Mesenchymal stem cell (in vitro differentiated cells and primary cell): ENCODE data around the gene EPS15.
"Not testable (repeated sequence)": the region's sequence is repeated elsewhere in the genome, so short reads cannot be mapped to it uniquely, and the experiment has no call there.

Experiments used
- DNase-seq: peaks from one replicate; pipeline ENCODE4 v3.0.0-alpha.2; 2013
- H2AFZ ChIP-seq: one replicate; pipeline ENCODE4 v1.6.1; 2013; ENCODE audit warnings: low read depth, mild to moderate bottlenecking, control low read depth, inconsistent platforms, low read length, moderate library complexity
- H2AK5ac ChIP-seq: 2 replicates; pipeline ENCODE4 v1.6.1; 2013; ENCODE audit warnings: low read length, moderate library complexity, mild to moderate bottlenecking, inconsistent platforms; ENCODE audit not compliant: severe bottlenecking
- H2BK120ac ChIP-seq: one replicate; pipeline ENCODE4 v1.6.1; 2013; ENCODE audit warnings: low read depth, mild to moderate bottlenecking, inconsistent platforms, low read length, moderate library complexity
- H2BK12ac ChIP-seq, 2 experiments: one replicate each; pipeline ENCODE4 v1.6.1; 2013; ENCODE audit warnings: inconsistent platforms in 2 of 2, low read length in 2 of 2, mild to moderate bottlenecking in 2 of 2, moderate library complexity in 2 of 2, control low read depth in 1 of 2
- H2BK15ac ChIP-seq: one replicate; pipeline ENCODE4 v1.6.1; 2013; ENCODE audit warnings: mild to moderate bottlenecking, low read depth, inconsistent platforms; ENCODE audit not compliant: poor library complexity, severe bottlenecking
- H2BK5ac ChIP-seq: 2 replicates; pipeline ENCODE4 v1.6.1; 2013; ENCODE audit warnings: low read depth, mild to moderate bottlenecking, low read length, control low read depth, inconsistent platforms; ENCODE audit not compliant: poor library complexity, severe bottlenecking
- H3K14ac ChIP-seq, 2 experiments: one replicate each; pipeline ENCODE4 v1.6.1; 2013; ENCODE audit warnings: inconsistent platforms in 2 of 2, low read length in 2 of 2, control low read depth in 1 of 2, mild to moderate bottlenecking in 1 of 2, moderate library complexity in 1 of 2
- H3K18ac ChIP-seq, 2 experiments: one replicate each; pipeline ENCODE4 v1.6.1; 2013; ENCODE audit warnings: inconsistent platforms in 2 of 2, low read length in 2 of 2, control low read depth in 1 of 2, low read depth in 1 of 2, mild to moderate bottlenecking in 1 of 2
- H3K23ac ChIP-seq, 2 experiments: one replicate each; pipeline ENCODE4 v1.6.1; 2013; ENCODE audit warnings: inconsistent platforms in 2 of 2, low read length in 2 of 2, mild to moderate bottlenecking in 2 of 2, moderate library complexity in 2 of 2, control low read depth in 1 of 2
- H3K27ac ChIP-seq: 2 replicates; pipeline ENCODE4 v1.5.1; 2013; ENCODE audit warnings: mild to moderate bottlenecking, moderate library complexity, low read length, control low read depth, inconsistent platforms; ENCODE audit not compliant: poor library complexity, severe bottlenecking
- H3K27me3 ChIP-seq, 2 experiments: 2 replicates each; pipeline versions ENCODE4 v1.6.1 to v1.7.0; 2013; ENCODE audit warnings: low read length in 2 of 2, mild to moderate bottlenecking in 2 of 2, moderate library complexity in 2 of 2, control low read depth in 1 of 2, inconsistent platforms in 1 of 2; ENCODE audit not compliant: control insufficient read depth in 1 of 2, insufficient read depth in 1 of 2
- H3K36me3 ChIP-seq, 2 experiments: 2 replicates each; pipeline versions ENCODE4 v1.6.1 to v1.7.0; 2013; ENCODE audit warnings: low read length in 2 of 2, control low read depth in 1 of 2, inconsistent platforms in 1 of 2, low read depth in 1 of 2, mild to moderate bottlenecking in 1 of 2; ENCODE audit not compliant: insufficient read depth in 2 of 2, control insufficient read depth in 1 of 2
- H3K4ac ChIP-seq, 2 experiments: one replicate each; pipeline ENCODE4 v1.6.1; 2013; ENCODE audit warnings: inconsistent platforms in 2 of 2, low read length in 2 of 2, mild to moderate bottlenecking in 2 of 2, moderate library complexity in 2 of 2, control low read depth in 1 of 2, low read depth in 1 of 2
- H3K4me1 ChIP-seq: 2 replicates; pipeline ENCODE4 v1.6.1; 2013; ENCODE audit warnings: low read depth, low read length, control low read depth; ENCODE audit not compliant: control insufficient read depth, insufficient read depth
- H3K4me2 ChIP-seq: 2 replicates; pipeline ENCODE4 v1.6.1; 2013; ENCODE audit warnings: low read length, mild to moderate bottlenecking, inconsistent platforms; ENCODE audit not compliant: poor library complexity, severe bottlenecking
- H3K4me3 ChIP-seq, 2 experiments: 2 replicates each; pipeline versions ENCODE4 v1.5.1 to v1.7.0; 2013; ENCODE audit warnings: low read length in 2 of 2, mild to moderate bottlenecking in 2 of 2, control low read depth in 1 of 2, low read depth in 1 of 2; ENCODE audit not compliant: insufficient read depth in 1 of 2
- H3K79me1 ChIP-seq: replicated peaks from 2 replicates; pipeline ENCODE4 v1.6.1; 2013; ENCODE audit warnings: mild to moderate bottlenecking, control low read depth, low read length, inconsistent platforms; ENCODE audit not compliant: poor library complexity, severe bottlenecking
- H3K9ac ChIP-seq: 2 replicates; pipeline ENCODE4 v1.7.0; 2013; ENCODE audit warnings: mild to moderate bottlenecking, low read length, moderate library complexity
- H3K9me3 ChIP-seq: 2 replicates; pipeline ENCODE4 v1.7.0; 2013; ENCODE audit warnings: mild to moderate bottlenecking, low read length; ENCODE audit not compliant: control insufficient read depth
- H4K8ac ChIP-seq: one replicate; pipeline ENCODE4 v1.6.1; 2013; ENCODE audit warnings: inconsistent platforms, mild to moderate bottlenecking, low read length, moderate library complexity
- H4K91ac ChIP-seq: one replicate; pipeline ENCODE4 v1.6.1; 2013; ENCODE audit warnings: mild to moderate bottlenecking, low read length, inconsistent platforms
- WGBS: methylation state at CpG from one replicate; pipeline ENCODE4 v1.1.7; 2013; ENCODE audit warnings: mixed read lengths; 5-methylcytosine and 5-hydroxymethylcytosine counted together

The EPS15 gene

GRCh38 chr1:51509773-51510172 is 9.3 kb downstream of the EPS15 start:
- no peak overlapping the region for H3K4me3 ChIP-seq
- peaks cover 9% of the 10 kb centered on the region for H3K79me1 ChIP-seq
- H3K23ac ChIP-seq = no peak overlapping the region
- H3K27me3 ChIP-seq = no peaks in the 10 kb centered on the region
- no peak overlapping the region for H2BK120ac ChIP-seq
- H2BK5ac ChIP-seq = no peak overlapping the region
- 90% methylated on average over 2 of the region's 2 CpGs for WGBS
- H3K14ac ChIP-seq = no peak overlapping the region
- H2AFZ ChIP-seq = no peak overlapping the region
- H2BK15ac ChIP-seq = no peak overlapping the region
- no peaks in the 10 kb centered on the region for H3K36me3 ChIP-seq
- no peaks in the 10 kb centered on the region for H3K4me1 ChIP-seq
- no peak overlapping the region for H2BK12ac ChIP-seq
- DNase-seq = no peak
- H3K4me2 ChIP-seq = no peak overlapping the region
- no peak overlapping the region for H3K4ac ChIP-seq
- H3K9ac ChIP-seq = no peak overlapping the region
- no peak overlapping the region for H4K91ac ChIP-seq
- H2AK5ac ChIP-seq = no peak overlapping the region
- H3K27ac ChIP-seq = no peak overlapping the region
- no peaks in the 10 kb centered on the region for H3K9me3 ChIP-seq
- no peak overlapping the region for H3K18ac ChIP-seq
- H4K8ac ChIP-seq = no peak overlapping the region

- Histone ChIP-seq H3K36me3 (peaks cover 5 to 8% of the 10 kb centered on the region in 2 experiments), H3K79me1 (peaks cover 15% of the 10 kb centered on the region), H2BK15ac (no peak overlapping the region), H2BK12ac (no peak overlapping the region), H2BK120ac (no peak overlapping the region), H3K4ac (no peak overlapping the region), H4K91ac (no peak overlapping the region), H3K4me1 (no peaks in the 10 kb centered on the region), H4K8ac (no peak overlapping the region), H3K18ac (no peak overlapping the region), H3K9me3 (no peaks in the 10 kb centered on the region), H2AFZ (no peak overlapping the region), H3K4me3 (peak overlapping the region in 1 of 2 experiments; percentile 44), H2BK5ac (no peak overlapping the region), H3K4me2 (no peak overlapping the region), H3K27me3 (no peaks in the 10 kb centered on the region), H3K9ac (peak overlapping the region; percentile 60), H3K27ac (no peak overlapping the region), H3K23ac (no peak overlapping the region), H3K14ac (no peak overlapping the region), H2AK5ac (no peak overlapping the region)
- DNase-seq = peak; percentile 76
- WGBS = 5% methylated on average over 1 of the region's 3 CpGs
Measured at GRCh38 chr1:51506537-51506936, 12.5 kb downstream of the EPS15 start.

GRCh38 chr1:51504806-51505525 is 14.1 kb downstream of the EPS15 start:
- H2AFZ ChIP-seq = no peak overlapping the region
- H2BK120ac ChIP-seq = no peak overlapping the region
- H3K9me3 ChIP-seq = no peaks in the 10 kb centered on the region
- no peak overlapping the region for H2BK5ac ChIP-seq
- H3K18ac ChIP-seq = no peak overlapping the region
- peaks cover 5 to 8% of the 10 kb centered on the region in 2 experiments for H3K36me3 ChIP-seq
- no peaks in the 10 kb centered on the region for H3K27me3 ChIP-seq
- no peak overlapping the region for H4K8ac ChIP-seq
- H3K27ac ChIP-seq = no peak overlapping the region
- no peaks in the 10 kb centered on the region for H3K4me1 ChIP-seq
- DNase-seq = no peak
- no peak overlapping the region for H3K9ac ChIP-seq
- no peak overlapping the region for H2BK15ac ChIP-seq
- H3K4me2 ChIP-seq = no peak overlapping the region
- no peak overlapping the region for H4K91ac ChIP-seq
- no peak overlapping the region for H3K4ac ChIP-seq
- no peak overlapping the region for H3K23ac ChIP-seq
- no peak overlapping the region for H2BK12ac ChIP-seq
- WGBS = 98% methylated on average over 9 of the region's 11 CpGs
- no peak overlapping the region for H3K14ac ChIP-seq
- peaks cover 21% of the 10 kb centered on the region for H3K79me1 ChIP-seq
- H2AK5ac ChIP-seq = no peak overlapping the region
- no peak overlapping the region for H3K4me3 ChIP-seq

- not testable (repeated sequence) for H4K91ac ChIP-seq
Measured at GRCh38 chr1:51501218-51501630, 17.8 kb downstream of the EPS15 start.

More at GRCh38 chr1:51501218-51501630, 17.8 kb downstream of the EPS15 start:
- H2AFZ ChIP-seq, H3K23ac ChIP-seq, H3K9ac ChIP-seq, H3K4me3 ChIP-seq, H2BK5ac ChIP-seq, H3K18ac ChIP-seq, H3K4me2 ChIP-seq, H4K8ac ChIP-seq, H3K27me3 ChIP-seq, H2BK12ac ChIP-seq, H3K14ac ChIP-seq, H2BK120ac ChIP-seq, H2AK5ac ChIP-seq, H2BK15ac ChIP-seq, H3K9me3 ChIP-seq, H3K4ac ChIP-seq, H3K27ac ChIP-seq, DNase-seq, H3K4me1 ChIP-seq: not testable (repeated sequence)
- Histone ChIP-seq H3K79me1 (peaks cover 18% of the 10 kb centered on the region), H3K36me3 (peaks cover 5 to 12% of the 10 kb centered on the region in 2 experiments)
- WGBS = 96% methylated on average over 6 of the region's 8 CpGs
